ENCODE results near the gene ALDH3A1.

Gene ALDH3A1

GRCh38 chr17:19706791-19707727 is 41.0 kb downstream of the ALDH3A1 start:
- TF ChIP-seq, protein P1, sequence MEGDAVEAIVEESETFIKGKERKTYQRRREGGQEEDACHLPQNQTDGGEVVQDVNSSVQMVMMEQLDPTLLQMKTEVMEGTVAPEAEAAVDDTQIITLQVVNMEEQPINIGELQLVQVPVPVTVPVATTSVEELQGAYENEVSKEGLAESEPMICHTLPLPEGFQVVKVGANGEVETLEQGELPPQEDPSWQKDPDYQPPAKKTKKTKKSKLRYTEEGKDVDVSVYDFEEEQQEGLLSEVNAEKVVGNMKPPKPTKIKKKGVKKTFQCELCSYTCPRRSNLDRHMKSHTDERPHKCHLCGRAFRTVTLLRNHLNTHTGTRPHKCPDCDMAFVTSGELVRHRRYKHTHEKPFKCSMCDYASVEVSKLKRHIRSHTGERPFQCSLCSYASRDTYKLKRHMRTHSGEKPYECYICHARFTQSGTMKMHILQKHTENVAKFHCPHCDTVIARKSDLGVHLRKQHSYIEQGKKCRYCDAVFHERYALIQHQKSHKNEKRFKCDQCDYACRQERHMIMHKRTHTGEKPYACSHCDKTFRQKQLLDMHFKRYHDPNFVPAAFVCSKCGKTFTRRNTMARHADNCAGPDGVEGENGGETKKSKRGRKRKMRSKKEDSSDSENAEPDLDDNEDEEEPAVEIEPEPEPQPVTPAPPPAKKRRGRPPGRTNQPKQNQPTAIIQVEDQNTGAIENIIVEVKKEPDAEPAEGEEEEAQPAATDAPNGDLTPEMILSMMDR (IDR thresholded peaks at IDR 0.05; ENCODE audit: insufficient read depth, low read depth, low read length, missing control alignments) = no peak
- DNase-seq (ENCODE audit: low read depth) = peak; percentile 93
- H3K4me3 ChIP-seq (ENCODE audit: low read length) = no peak overlapping the region

DNA sequence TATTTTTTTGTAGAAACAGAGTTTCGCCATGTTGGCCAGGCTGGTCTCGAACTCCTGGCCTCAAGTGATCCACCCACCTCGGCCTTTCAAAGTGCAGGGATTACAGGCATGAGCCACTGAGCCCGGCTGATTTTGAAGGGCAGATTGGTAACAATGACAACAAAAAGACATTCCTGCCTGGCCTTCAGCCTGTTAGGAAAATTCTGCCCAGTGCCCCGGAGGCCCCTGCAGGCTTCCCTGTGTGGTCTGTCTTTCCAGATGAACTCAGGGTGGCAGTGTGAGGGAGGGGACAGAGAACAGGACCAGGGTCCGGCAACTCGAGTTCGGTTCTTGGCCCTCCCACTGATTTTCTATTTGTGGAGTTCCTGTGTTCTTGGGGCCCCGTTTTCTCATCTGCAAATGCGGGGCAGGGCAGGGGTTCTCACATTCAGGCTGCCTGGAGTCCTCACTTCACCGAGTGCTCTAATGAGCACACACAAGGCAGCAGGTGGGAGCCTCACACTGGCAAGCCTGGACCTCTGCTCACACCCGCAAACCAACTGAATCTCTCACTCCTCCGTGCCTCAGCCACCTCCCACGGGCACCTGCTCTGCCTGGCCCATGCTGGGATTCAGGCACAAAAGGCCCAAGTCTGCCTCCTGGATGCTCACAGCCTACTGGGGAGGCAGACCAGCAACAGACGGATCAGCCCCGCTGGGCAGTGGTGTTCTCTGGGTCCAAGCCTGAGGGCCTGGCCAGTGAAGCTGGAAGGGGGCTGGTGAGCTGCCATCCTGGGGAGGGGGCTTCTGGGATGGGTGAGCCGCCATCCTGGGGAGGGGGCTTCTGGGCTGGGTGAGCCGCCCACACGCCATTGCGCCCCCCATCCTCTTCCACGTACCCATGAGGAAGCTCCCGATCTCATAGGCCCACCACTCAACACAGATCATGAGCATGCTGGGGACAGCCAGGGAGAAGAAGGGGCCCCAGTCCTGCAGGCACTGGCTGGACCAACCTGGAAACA is 42.0 kb downstream of the ALDH3A1 start:
- no peak for DNase-seq (ENCODE audit: low read depth)
- no peak overlapping the region for H3K4me3 ChIP-seq (ENCODE audit: low read length)
- TF ChIP-seq, protein P1 (IDR thresholded peaks at IDR 0.05; ENCODE audit: insufficient read depth, low read depth, low read length, missing control alignments) = no peak

GRCh38 chr17:19705201-19705600 is 42.9 kb downstream of the ALDH3A1 start:
- no peak for DNase-seq (ENCODE audit: low read depth)
- TF ChIP-seq, protein P1 (IDR thresholded peaks at IDR 0.05; ENCODE audit: insufficient read depth, low read depth, low read length, missing control alignments) = no peak
- no peak overlapping the region for H3K4me3 ChIP-seq (ENCODE audit: low read length)

GRCh38 chr17:19703828-19704613 is 44.1 kb downstream of the ALDH3A1 start:
- DNase-seq (ENCODE audit: low read depth) = no peak
- H3K4me3 ChIP-seq (ENCODE audit: low read length) = no peak overlapping the region
- TF ChIP-seq, protein P1 (IDR thresholded peaks at IDR 0.05; ENCODE audit: insufficient read depth, low read depth, low read length, missing control alignments) = no peak

- TF ChIP-seq, protein P1 (IDR thresholded peaks at IDR 0.05; ENCODE audit: insufficient read depth, low read depth, low read length, missing control alignments) = no peak
- H3K4me3 ChIP-seq (ENCODE audit: low read length) = no peak overlapping the region
- DNase-seq (ENCODE audit: low read depth) = no peak
Observed at GRCh38 chr17:19703106-19703827, 44.8 kb downstream of the ALDH3A1 start.
